Ureter (tissue), 1 donor: ENCODE data around the gene IFITM5. TPM values are rescaled to one million over a fixed set of nuclear protein-coding genes. Genes with fewer than 3 reads are reported as not detected.

ENCODE experiments used
- DNase-seq: peaks from one replicate; pipeline ENCODE4 v3.0.0-alpha.2; 2020; ENCODE audit warnings: low spot score
- total RNA-seq: library from RNA; stranded (reverse); gene quantifications from one replicate; pipeline ENCODE4 v1.2.4, GENCODE V29; 2023
- donor health status: DM: yes; HTN: yes; CAD: no.

Gene IFITM5
- total RNA-seq, 1 donor from 2014 or later: not detected

- DNase-seq: peak; percentile 41
Measured at GRCh38 chr11:284105-285020, 15.0 kb downstream of the IFITM5 start.

GRCh38 chr11:283405-284104 is 15.8 kb downstream of the IFITM5 start:
- no peak for DNase-seq

- no peak for DNase-seq
Measured at GRCh38 chr11:282630-283360, 16.5 kb downstream of the IFITM5 start.

GRCh38 chr11:282171-282570 is 17.2 kb downstream of the IFITM5 start:
- DNase-seq: peak; percentile 44

- peak; percentile 39 for DNase-seq
Measured at GRCh38 chr11:281486-282161, 17.7 kb downstream of the IFITM5 start.

GRCh38 chr11:280706-281485 is 18.4 kb downstream of the IFITM5 start:
- peak; percentile 44 for DNase-seq

GRCh38 chr11:279966-280705 is 19.2 kb downstream of the IFITM5 start:
- DNase-seq: peak; percentile 42

- DNase-seq: peak; percentile 42
Measured at GRCh38 chr11:279040-279965, 20.0 kb downstream of the IFITM5 start.

GRCh38 chr11:278001-278951 is 21.1 kb downstream of the IFITM5 start, which contains the start of gene NLRP6:
Gene NLRP6, plus strand, starts transcription at chr11:278407. Its CDS starts 163 bp downstream, at chr11:278570.
- peak; percentile 40 for DNase-seq

GRCh38 chr11:276219-276618 is 23.1 kb downstream of the IFITM5 start:
- DNase-seq: no peak

GRCh38 chr11:272931-273198 is 26.5 kb downstream of the IFITM5 start:
- DNase-seq: no peak

- no peak for DNase-seq
Measured at GRCh38 chr11:272195-272930, 27.0 kb downstream of the IFITM5 start.

- no peak for DNase-seq
Measured at GRCh38 chr11:271319-271715, 28.0 kb downstream of the IFITM5 start.

- no peak for DNase-seq
Measured at GRCh38 chr11:270451-271318, 28.6 kb downstream of the IFITM5 start.

GRCh38 chr11:269146-269890 is 30.0 kb downstream of the IFITM5 start:
- no peak for DNase-seq
